Measurements from ENCODE around the gene SYT11.

DNA sequence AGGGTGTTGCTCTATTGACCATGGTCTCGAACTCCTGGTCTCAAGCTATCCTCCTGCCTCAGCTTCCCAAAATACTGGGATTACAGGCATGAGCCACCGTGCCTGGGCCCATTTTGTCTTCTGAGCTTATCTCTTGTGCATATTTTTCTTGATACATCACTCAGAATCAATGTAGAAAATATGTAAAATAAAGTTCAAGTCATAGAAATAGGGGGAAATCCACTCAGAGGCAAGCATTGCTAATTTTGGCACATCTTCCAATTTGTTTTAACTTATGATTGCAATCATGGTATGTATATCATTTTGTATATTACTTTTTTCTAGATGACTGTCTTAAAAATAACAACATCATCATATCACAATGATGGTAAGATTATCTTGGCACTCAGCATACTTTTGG is 30.2 kb downstream of the SYT11 start:
- TF ChIP-seq POLR2A (IDR thresholded peaks at IDR 0.05; ENCODE audit: low read length) = no peak
- TF ChIP-seq GATA1 (IDR thresholded peaks at IDR 0.05; ENCODE audit: low read depth, low read length) = no peak

Measured in erythroblast (primary cell).